NB4 (cell line): ENCODE data around the gene PWP2.
"Not testable (repeated sequence)": the region's sequence is repeated elsewhere in the genome, so short reads cannot be mapped to it uniquely, and the experiment has no call there.

ENCODE experiments used
- DNase-seq: peaks from one replicate; pipeline ENCODE4 v3.0.0; 2010; ENCODE audit warnings: low read depth
- H3K4me3 ChIP-seq: one replicate; pipeline ENCODE4 v1.5.1; 2011; ENCODE audit warnings: mild to moderate bottlenecking, low read depth, low read length, moderate library complexity

Gene PWP2

DNA sequence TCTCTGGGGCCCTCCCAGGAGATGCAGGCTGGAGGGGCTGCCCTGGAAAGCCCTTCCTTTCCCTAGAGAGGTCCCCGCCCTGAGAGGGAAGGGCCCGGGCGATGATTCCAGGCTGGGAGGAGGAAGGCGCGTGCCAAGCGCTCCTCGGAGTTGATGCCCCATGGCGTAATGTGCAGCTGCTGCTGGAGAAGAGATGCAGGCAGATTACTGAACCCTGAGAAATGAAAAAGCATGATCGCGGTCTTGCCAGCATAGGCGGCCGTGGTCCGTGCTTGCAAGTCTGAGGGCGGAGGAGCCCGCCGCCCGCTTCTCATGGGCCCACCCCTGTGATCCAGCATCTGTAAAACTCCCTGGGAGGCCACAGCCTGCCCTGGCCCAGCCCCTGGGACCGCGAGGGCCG, 53.6 kb downstream of the PWP2 start:
- H3K4me3 ChIP-seq, result not testable (repeated sequence)

DNA sequence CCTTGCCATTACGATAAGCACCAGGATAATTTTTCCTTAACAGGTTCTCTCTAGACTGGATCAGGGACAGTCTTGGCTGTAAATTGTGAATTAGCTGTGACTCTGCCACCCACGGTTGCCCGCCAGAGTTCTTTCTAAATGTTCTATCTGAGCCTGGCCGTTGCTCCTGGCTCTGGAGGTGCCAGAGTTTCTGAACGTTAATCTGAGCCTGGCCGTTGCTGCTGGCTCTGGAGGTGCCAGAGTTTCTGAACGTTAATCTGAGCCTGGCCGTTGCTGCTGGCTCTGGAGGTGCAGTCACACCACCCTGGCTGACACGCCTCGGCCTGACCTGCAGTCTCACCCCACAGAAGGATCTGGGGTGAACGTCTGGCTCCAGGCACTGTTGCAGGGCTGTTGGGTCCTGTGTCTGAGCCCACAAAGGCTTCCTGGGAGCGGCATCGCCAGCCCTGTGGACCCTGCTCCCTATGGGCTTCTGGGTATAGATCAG, 56.0 kb downstream of the PWP2 start:
- DNase-seq, H3K4me3 ChIP-seq: not testable (repeated sequence)

More for the DNA sequence above, 53.6 kb downstream of the PWP2 start:
- DNase-seq, result not testable (repeated sequence)

DNA sequence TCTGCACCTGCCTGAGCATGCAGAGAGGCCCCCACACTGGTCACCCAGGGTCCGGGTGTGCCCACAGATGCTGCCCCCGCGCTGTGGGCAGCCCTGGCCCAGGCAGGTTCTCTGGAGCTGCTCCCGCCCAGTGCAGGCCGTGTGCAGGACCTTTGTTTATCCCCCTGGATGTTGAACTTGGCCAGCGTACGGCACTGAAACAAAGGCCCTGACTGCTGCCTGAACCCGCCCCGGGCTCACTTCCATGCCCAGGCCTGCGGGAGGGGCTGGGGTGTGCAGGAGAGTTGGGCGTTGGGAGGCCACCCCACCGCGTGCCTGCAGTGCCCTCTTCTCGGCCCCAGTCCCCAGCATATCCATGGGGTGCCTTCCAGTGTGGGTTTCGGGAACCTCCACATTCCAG, 58.7 kb downstream of the PWP2 start:
- not testable (repeated sequence) for DNase-seq, H3K4me3 ChIP-seq

DNA sequence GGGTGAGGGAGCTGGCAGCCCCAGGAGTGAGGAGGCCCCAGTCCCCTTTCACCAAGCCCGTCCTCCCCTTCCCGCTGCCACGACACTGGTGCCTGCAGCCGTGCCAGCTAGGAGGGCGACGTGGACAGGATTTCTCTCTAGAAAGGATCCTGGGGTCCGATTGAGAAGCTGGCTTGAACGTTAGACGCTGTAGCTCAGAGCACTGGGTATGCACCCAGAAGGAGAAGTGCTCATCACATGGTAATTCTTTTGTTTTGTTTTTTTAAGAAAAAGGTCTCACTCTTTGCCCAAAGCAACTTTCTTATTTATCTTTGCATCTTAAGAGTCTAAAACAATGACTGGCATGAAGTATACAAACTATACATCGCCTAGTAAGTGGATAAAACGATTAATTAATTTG, 60.3 kb downstream of the PWP2 start:
- H3K4me3 ChIP-seq, DNase-seq: not testable (repeated sequence)

DNA sequence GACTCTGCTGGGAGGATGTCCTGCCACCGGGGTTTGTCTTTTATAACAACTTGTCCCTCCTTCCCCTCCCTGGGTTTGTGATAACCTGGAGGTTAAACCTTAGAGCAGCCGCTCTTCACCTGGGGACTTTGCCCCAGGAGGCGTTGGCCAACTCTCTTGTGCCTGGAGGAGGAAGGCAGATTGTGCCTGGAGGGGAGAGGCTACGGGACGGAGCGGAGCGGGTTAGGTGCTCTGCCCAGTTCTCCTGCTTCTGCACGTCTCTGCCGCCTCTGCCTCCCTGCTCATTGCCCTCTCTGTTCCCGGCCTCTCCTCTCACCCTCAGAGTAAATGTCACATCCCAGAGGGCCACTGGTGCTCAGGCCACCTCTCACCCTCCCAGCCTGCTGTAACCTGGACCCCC, 63.1 kb downstream of the PWP2 start:
- DNase-seq, H3K4me3 ChIP-seq: not testable (repeated sequence)

DNA sequence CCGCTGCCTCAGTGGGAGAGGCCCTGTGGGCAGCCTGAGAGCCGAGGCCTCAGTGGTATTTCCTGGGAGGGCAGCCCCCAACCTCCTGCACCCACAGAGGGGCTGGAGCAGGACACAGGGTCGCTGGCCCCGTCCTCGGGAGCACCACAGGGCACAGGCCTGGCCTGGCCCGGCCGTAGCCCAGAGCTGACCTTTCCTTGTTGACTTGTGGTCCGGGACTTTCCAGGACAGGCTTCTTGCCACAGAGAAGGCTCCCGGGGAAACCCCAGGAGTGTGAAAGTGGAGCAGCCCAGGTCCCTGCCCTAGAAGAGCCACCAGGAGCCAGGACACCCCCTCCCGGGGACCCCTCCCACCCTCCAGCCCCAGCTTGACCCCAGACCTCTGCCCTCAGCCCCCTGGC, 63.7 kb downstream of the PWP2 start:
- not testable (repeated sequence) for DNase-seq, H3K4me3 ChIP-seq

DNA sequence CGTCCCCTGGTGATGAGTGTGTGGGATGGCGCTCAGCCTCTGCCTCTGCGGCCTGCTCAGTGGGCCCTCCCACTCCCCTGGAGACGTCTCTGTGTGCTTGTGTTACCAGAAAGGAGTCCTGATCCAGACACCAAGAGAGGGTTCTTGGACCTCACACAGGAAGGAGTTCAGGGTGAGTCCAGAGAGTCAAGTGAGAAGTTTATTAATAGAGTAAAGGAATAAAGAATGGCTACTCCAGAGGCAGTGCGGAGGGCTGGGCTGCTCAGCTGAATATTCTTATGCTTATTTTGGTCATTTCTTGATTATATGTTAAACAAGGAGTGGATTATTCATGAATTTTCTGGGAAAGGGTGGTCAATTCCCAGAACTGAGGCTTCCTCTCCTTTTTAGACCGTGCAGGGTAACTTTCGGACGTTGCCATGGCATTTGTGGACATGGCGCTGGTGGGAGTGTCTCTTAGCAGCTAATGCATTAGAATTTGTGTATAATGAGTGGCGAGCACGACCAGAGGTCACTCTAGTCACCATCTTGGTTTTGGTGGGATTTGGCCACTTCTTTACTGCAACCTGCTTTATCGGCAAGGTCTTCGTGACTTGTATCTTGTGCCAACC, 64.9 kb downstream of the PWP2 start:
- H3K4me3 ChIP-seq, DNase-seq: not testable (repeated sequence)

DNA sequence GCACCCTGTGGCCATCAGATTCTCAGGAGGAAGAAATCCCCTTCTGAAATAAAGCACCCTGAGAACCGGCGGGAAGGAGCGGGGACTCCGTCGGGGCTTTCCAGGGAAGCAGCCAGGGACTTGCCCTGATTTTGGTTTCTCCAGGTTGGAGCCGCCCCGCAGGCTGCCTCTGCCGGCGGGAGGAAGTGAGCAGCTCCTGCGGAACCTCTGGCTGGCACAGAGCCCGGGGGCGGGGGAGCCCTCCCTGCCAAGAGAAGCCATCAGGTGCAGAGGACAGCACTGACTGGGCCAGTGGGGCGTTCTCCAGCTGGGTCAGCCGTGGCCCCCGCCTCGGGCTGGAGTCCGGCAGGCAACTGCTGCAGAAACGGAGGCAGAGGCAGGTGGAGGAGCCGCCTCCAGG, 65.5 kb downstream of the PWP2 start:
- not testable (repeated sequence) for DNase-seq, H3K4me3 ChIP-seq

DNA sequence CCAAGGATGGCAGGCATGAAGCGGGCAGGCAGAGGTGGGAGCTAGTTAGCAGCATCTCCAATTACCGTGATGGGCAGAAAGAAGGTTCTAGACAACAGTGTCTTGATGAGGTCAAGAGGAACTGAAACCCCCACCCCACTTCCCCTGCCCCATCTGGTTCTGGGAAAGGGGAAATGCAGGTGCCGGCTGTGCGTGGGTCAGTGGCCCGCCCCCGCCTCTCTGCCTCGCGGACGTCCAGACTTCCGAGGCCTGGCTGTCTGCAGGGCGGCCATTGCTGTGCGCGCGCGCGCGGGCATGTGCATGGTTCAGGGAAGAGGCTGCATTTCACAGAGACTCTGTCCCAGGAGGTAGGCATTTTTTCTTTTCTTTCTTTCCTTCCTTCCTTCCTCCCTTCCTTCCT, 68.0 kb downstream of the PWP2 start:
- not testable (repeated sequence) for DNase-seq, H3K4me3 ChIP-seq

DNA sequence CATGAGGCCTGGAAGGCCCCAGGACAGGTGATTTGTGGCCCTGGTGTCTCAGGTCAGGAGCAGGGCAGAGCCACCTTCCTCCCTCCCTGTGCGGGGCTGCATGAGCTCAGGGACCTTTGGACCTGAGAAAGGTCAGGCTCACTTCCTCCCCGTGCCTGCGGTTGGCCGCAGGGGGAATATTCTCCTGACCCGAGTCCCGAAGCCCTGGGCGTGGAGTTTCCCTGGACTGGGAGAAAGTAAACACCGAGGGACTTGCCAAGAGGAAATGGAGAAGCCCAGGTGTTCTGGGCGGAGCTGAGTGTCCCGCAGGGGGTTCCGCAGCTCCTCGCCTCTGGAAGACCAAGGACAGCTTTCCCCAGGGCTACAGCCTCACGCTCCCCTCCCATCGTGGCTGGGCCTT, 68.9 kb downstream of the PWP2 start:
- not testable (repeated sequence) for DNase-seq, H3K4me3 ChIP-seq
